Hepatocyte (in vitro differentiated cells): ENCODE results near the gene DIPK1B. TPM values are rescaled to one million over a fixed set of nuclear protein-coding genes. Genes with fewer than 3 reads are reported as not detected.

Experiments used
- DNase-seq: peaks from one replicate; pipeline ENCODE4 v3.0.0-alpha.2; 2016; ENCODE audit warnings: low spot score
- H2AFZ ChIP-seq: fragments of 200-600 bp; sonication (generic); 2 replicates; pipeline ENCODE4 v1.6.0; 2016; ENCODE audit warnings: antibody characterized with exemption, mild to moderate bottlenecking
- H3K27ac ChIP-seq: fragments of 200-600 bp; sonication (generic); 2 replicates; pipeline ENCODE4 v1.5.1; 2016; ENCODE audit warnings: mild to moderate bottlenecking
- H3K27me3 ChIP-seq: fragments of 200-600 bp; sonication (generic); 2 replicates; pipeline ENCODE4 v1.6.1; 2016
- H3K36me3 ChIP-seq: fragments of 200-600 bp; sonication (generic); replicated peaks from 2 replicates; pipeline ENCODE4 v1.5.1; 2016; ENCODE audit warnings: low read depth; ENCODE audit not compliant: insufficient read depth
- H3K4me1 ChIP-seq: fragments of 200-600 bp; sonication (generic); 2 replicates; pipeline ENCODE4 v1.5.1; 2016; ENCODE audit warnings: mild to moderate bottlenecking, moderate library complexity; ENCODE audit not compliant: insufficient read depth
- H3K4me2 ChIP-seq: fragments of 200-600 bp; sonication (generic); 2 replicates; pipeline ENCODE4 v1.6.0; 2016
- H3K4me3 ChIP-seq: fragments of 200-600 bp; sonication (generic); 2 replicates; pipeline ENCODE4 v1.5.1; 2016; ENCODE audit warnings: mild to moderate bottlenecking
- H3K79me2 ChIP-seq: fragments of 200-600 bp; sonication (generic); 2 replicates; pipeline ENCODE4 v1.6.0; 2017; ENCODE audit warnings: mild to moderate bottlenecking
- H3K9me2 ChIP-seq: fragments of 200-600 bp; sonication (generic); replicated peaks from 2 replicates; pipeline ENCODE4 v1.6.0; 2017; ENCODE audit warnings: mild to moderate bottlenecking; ENCODE audit not compliant: insufficient read depth
- H3K9me3 ChIP-seq: fragments of 200-600 bp; sonication (generic); 2 replicates; pipeline ENCODE4 v1.5.1; 2016; ENCODE audit warnings: low read depth, mild to moderate bottlenecking
- H4K20me1 ChIP-seq: fragments of 200-600 bp; sonication (generic); 2 replicates; pipeline ENCODE4 v1.6.0; 2016; ENCODE audit warnings: mild to moderate bottlenecking; ENCODE audit not compliant: insufficient read depth, poor library complexity, severe bottlenecking
- EZH2 ChIP-seq: fragments of 200-600 bp; sonication (generic); IDR thresholded peaks from 2 replicates; pipeline ENCODE4 v1.6.1; 2016; ENCODE audit warnings: antibody characterized with exemption, mild to moderate bottlenecking, borderline replicate concordance
- EZH2phosphoT487 ChIP-seq: fragments of 200-600 bp; sonication (generic); IDR thresholded peaks from one replicate; pipeline ENCODE4 v1.6.1; 2018; ENCODE audit warnings: antibody characterized with exemption, mild to moderate bottlenecking, low read depth, moderate library complexity; ENCODE audit not compliant: unreplicated experiment, severe bottlenecking
- WGBS: methylation state at CpG from one replicate; pipeline ENCODE4 v1.1.6; 2016; ENCODE audit warnings: low lambda C conversion rate; ENCODE audit errors: missing lambda C conversion rate; 5-methylcytosine and 5-hydroxymethylcytosine counted together
- polyA plus RNA-seq: library from polyadenylated mRNA; unstranded; fragments of >200 nt; fragmentation: Nextera tagmentation; extraction: Ambion mirVana; gene quantifications from 2 replicates; pipeline ENCODE4 v1.2.1, GENCODE V29; 2016
- total RNA-seq: library from RNA; depleted of rRNA; stranded (reverse); fragments of >200 nt; gene quantifications from 2 replicates; pipeline ENCODE4 v1.2.3, GENCODE V29; 2014
- TF ChIP-seq, protein P1 (sequence below): fragments of 200-600 bp; sonication (generic); IDR thresholded peaks from 2 replicates; pipeline ENCODE4 v1.5.1; 2016; ENCODE audit warnings: antibody characterized with exemption, mild to moderate bottlenecking; ENCODE audit not compliant: poor library complexity

DIPK1B gene
- total and polyA plus RNA-seq, 2 experiments from 2014 or later = 33.3 to 39.4 TPM

DNA sequence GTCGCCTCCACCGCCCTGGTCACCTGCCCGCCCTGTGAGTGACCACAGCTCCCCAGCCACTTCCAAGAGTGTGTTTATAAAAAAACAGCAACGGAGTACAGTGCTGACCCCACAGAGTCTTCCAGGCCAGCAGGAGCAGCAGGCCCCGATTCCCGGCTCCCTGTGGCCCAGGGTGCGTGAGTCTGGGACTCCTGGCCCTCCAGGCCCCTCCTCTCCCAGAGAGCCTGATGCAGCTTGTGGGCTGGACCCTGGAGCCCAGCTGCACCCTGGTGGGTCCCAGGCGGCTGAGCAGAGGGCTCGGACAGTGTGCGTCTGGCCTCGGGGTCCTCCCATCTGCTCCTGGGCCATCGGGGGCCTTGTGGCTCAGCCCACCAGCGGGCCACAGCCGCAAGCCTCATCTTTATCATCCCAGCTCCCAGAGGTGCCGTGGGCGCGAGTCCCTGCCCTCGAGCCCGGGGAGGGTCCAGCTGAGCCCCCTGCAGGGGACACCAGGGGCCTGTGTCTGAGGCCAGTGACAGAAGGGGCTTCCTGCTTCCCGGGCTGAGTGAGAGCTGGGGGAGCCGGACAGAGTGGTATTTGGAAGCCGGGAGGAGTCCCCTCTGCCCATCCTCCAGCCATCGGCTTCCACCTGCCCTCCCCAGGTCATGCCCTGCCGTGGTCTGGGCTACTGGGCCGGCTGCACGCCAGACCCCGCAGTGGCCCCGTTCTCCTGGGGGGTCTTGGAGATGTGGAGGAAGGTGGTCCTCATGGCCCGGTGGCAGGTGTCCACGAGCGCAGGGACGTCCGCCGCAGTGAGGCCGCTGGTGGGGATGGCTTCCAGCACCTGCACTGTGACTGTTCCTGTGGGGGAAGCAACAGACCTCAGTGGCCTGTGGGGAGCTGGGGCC lies 39.0 kb upstream of the DIPK1B start:
- Histone ChIP-seq H3K9me2 (no peaks in the 10 kb centered on the region), H3K27ac (no peak overlapping the region), H3K79me2 (peaks cover 5% of the 10 kb centered on the region), H3K9me3 (no peaks in the 10 kb centered on the region), H2AFZ (no peak overlapping the region), H3K4me2 (no peak overlapping the region), H4K20me1 (peaks cover 7% of the 10 kb centered on the region), H3K4me1 (peaks cover 17% of the 10 kb centered on the region), H3K36me3 (no peaks in the 10 kb centered on the region), H3K4me3 (no peak overlapping the region), H3K27me3 (no peaks in the 10 kb centered on the region)
- WGBS = 91% methylated on average over 35 of the region's 35 CpGs
- DNase-seq = no peak
- no peak for TF ChIP-seq EZH2phosphoT487
- TF ChIP-seq, protein P1, sequence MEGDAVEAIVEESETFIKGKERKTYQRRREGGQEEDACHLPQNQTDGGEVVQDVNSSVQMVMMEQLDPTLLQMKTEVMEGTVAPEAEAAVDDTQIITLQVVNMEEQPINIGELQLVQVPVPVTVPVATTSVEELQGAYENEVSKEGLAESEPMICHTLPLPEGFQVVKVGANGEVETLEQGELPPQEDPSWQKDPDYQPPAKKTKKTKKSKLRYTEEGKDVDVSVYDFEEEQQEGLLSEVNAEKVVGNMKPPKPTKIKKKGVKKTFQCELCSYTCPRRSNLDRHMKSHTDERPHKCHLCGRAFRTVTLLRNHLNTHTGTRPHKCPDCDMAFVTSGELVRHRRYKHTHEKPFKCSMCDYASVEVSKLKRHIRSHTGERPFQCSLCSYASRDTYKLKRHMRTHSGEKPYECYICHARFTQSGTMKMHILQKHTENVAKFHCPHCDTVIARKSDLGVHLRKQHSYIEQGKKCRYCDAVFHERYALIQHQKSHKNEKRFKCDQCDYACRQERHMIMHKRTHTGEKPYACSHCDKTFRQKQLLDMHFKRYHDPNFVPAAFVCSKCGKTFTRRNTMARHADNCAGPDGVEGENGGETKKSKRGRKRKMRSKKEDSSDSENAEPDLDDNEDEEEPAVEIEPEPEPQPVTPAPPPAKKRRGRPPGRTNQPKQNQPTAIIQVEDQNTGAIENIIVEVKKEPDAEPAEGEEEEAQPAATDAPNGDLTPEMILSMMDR = no peak
- TF ChIP-seq EZH2 = no peak

DNA sequence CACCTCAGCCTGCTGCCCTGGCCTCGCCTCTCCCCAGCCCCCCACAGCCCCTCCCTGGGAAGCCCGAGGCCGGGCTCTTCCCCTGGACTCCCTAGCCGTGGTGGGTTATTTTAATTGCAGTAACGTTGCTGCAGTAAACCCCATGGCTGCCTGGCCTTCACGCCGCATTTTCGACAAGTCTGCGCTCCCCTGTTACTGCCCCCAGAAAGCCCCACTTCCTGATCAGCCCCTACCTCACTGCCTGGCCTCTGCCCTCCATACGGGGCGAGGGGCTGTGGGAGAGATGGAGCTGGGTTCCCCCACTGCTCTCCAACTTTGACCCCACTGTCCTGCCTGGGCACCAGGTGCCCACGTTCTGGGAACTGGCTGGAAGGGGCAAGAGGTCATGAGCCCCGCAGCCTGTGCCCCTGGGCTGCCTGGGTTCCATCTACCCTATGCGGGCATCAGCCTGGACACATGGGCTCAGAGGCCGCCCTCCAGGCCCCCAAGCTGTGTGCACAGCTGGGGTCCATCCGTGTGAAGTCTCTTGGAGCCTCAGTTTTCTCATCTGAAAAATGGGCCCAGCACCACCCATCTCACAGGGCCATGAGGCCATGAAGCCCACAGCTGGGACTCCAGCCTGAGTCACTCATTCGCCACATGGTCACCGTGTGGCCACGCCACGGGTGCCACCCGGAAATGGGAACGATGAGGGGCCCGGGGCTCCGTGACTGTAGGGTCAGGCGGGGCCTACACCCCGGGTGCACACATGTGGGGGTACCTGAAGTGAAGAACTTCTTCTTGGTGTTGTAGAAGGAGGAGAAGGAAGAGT lies 38.2 kb upstream of the DIPK1B start:
- Histone ChIP-seq H3K9me2 (no peaks in the 10 kb centered on the region), H3K27ac (no peak overlapping the region)

DNA sequence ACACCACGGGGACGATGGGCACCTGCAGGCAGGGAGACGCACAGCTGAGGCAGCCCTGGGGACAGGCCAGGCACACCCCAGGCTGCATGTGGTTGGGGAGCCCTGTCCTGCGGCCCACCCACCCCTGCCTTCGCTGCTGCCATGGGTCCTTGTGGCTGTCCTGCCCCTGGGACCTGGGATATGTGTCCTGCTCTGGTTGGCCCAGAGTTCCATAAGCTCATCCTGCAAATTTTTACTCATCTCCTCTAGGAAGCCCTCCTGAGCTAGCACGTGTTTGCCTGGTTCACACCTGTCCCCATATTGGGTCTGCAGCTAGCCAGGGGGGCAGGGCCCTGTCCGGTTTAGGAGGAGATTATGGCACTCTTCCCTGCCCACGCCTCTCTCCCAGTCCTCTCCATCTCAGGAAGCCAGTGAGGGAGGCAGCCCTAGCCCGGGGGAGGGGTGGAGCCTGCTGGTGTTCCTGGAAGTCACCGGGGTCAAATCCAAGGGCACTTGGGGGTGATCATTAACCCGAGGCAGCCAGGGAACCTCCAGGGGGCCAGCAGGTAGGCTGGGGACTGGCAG lies 37.5 kb upstream of the DIPK1B start:
- Histone ChIP-seq H4K20me1 (peaks cover 9% of the 10 kb centered on the region), H2AFZ (no peak overlapping the region), H3K79me2 (peaks cover 20% of the 10 kb centered on the region), H3K4me3 (no peak overlapping the region), H3K9me2 (no peaks in the 10 kb centered on the region), H3K27ac (peak overlapping the region; percentile 67), H3K4me1 (peaks cover 17% of the 10 kb centered on the region), H3K27me3 (no peaks in the 10 kb centered on the region), H3K9me3 (no peaks in the 10 kb centered on the region), H3K36me3 (no peaks in the 10 kb centered on the region), H3K4me2 (no peak overlapping the region)
- TF ChIP-seq EZH2phosphoT487 (no peak), EZH2 (no peak)
- TF ChIP-seq, protein P1 = no peak
- 56% methylated on average over 11 of the region's 11 CpGs for WGBS
- DNase-seq = peak; percentile 79

More for the DNA sequence above, 38.2 kb upstream of the DIPK1B start:
- WGBS = 92% methylated on average over 26 of the region's 26 CpGs
- Histone ChIP-seq H3K4me3 (no peak overlapping the region), H4K20me1 (peaks cover 9% of the 10 kb centered on the region), H3K36me3 (no peaks in the 10 kb centered on the region), H3K79me2 (peaks cover 13% of the 10 kb centered on the region), H3K27me3 (no peaks in the 10 kb centered on the region), H3K4me1 (peaks cover 17% of the 10 kb centered on the region), H3K4me2 (no peak overlapping the region), H2AFZ (no peak overlapping the region), H3K9me3 (no peaks in the 10 kb centered on the region)
- TF ChIP-seq, protein P1 = no peak
- no peak for TF ChIP-seq EZH2phosphoT487
- no peak for TF ChIP-seq EZH2
- no peak for DNase-seq
